Amygdala (tissue), 56 donors: ENCODE data around the gene ACER3.
A peak's percentile ranks its signal among the peaks of the same experiment; 100 is the strongest.

Experiments
- DNase-seq, 56 donors: peaks; one replicate each; lab custom pipeline; 2025; lab: John Stamatoyannopoulos, UW

ACER3 gene

GRCh38 chr11:77069969-77070582 is 209.4 kb downstream of the ACER3 start:
- DNase-seq = no peak

GRCh38 chr11:77071077-77071476 is 210.4 kb downstream of the ACER3 start:
- no peak for DNase-seq

GRCh38 chr11:77071671-77072605 is 211.2 kb downstream of the ACER3 start:
- no peak for DNase-seq

- no peak for DNase-seq
These were observed 212.2 kb downstream of the ACER3 start for GRCh38 chr11:77072851-77073327.

- DNase-seq = peak in 27 of 56 donors; percentile 10 to 70 (median 51)
These were observed 212.7 kb downstream of the ACER3 start for GRCh38 chr11:77073328-77074001.

GRCh38 chr11:77074205-77074604 is 213.5 kb downstream of the ACER3 start:
- DNase-seq = no peak

GRCh38 chr11:77074626-77075221 is 214.0 kb downstream of the ACER3 start:
- DNase-seq = no peak

GRCh38 chr11:77075425-77075905 is 214.7 kb downstream of the ACER3 start:
- no peak for DNase-seq
